CD4-positive, alpha-beta T cell (primary cell): ENCODE data around the gene CHD5. TPM values are rescaled to one million over a fixed set of nuclear protein-coding genes. Genes with fewer than 3 reads are reported as not detected.

ENCODE experiments used
- ATAC-seq: fragments of 200-7000 bp; cut with Tn5 transposase; one replicate; pipeline ENCODE4 v1.10.0; 2022; ENCODE audit warnings: mild to moderate bottlenecking; ENCODE audit not compliant: poor library complexity
- CTCF ChIA-PET: fragments of 350-600 bp; sonication (Branson Sonifier 250); formaldehyde crosslinking; loops from one replicate; lab custom pipeline; 2021; ENCODE audit warnings: antibody characterized with exemption, inconsistent platforms; lab: Charles Lee
- POLR2A ChIA-PET: fragments of 350-600 bp; sonication (Branson Sonifier 250); formaldehyde crosslinking; loops from one replicate; lab custom pipeline; 2021; ENCODE audit warnings: antibody characterized with exemption, inconsistent platforms; lab: Charles Lee
- DNase-seq, 14 experiments: peaks; one replicate each; pipeline ENCODE4 v3.0.0-alpha.2; 2013 to 2020; ENCODE audit warnings: mixed read lengths in 2 of 14
- H3K27ac ChIP-seq, 2 donors: one replicate each; pipeline versions ENCODE4 v1.5.1 to v1.7.0; 2013; ENCODE audit warnings: low read length in 2 of 2, low read depth in 1 of 2, mild to moderate bottlenecking in 1 of 2
- H3K27me3 ChIP-seq, 2 experiments: 1 replicate in 1 of 2; 2 replicates in 1 of 2; pipeline versions ENCODE4 v1.6.1 to v1.7.0; 2013; ENCODE audit warnings: low read length in 2 of 2, control low read depth in 1 of 2, mild to moderate bottlenecking in 1 of 2, moderate library complexity in 1 of 2; ENCODE audit not compliant: insufficient read depth in 2 of 2, control insufficient read depth in 1 of 2
- H3K36me3 ChIP-seq: one replicate; pipeline ENCODE4 v1.6.1; 2013; ENCODE audit warnings: low read length, control low read depth; ENCODE audit not compliant: insufficient read depth
- H3K4me1 ChIP-seq: one replicate; pipeline ENCODE4 v1.6.1; 2013; ENCODE audit warnings: low read length, control low read depth; ENCODE audit not compliant: insufficient read depth
- H3K4me3 ChIP-seq: one replicate; pipeline ENCODE4 v1.5.1; 2013; ENCODE audit warnings: mild to moderate bottlenecking, low read length, moderate library complexity
- H3K9me3 ChIP-seq, 2 experiments: 1 replicate in 1 of 2; 2 replicates in 1 of 2; pipeline versions ENCODE4 v1.6.1 to v1.7.0; 2013; ENCODE audit warnings: low read length in 2 of 2, mild to moderate bottlenecking in 2 of 2, control low read depth in 1 of 2, moderate library complexity in 1 of 2; ENCODE audit not compliant: control insufficient read depth in 1 of 2, insufficient read depth in 1 of 2
- H3K27ac Mint-ChIP-seq: one replicate; pipeline ENCODE4 v1.8.0; 2020; ENCODE audit warnings: mixed read lengths
- H3K27me3 Mint-ChIP-seq: one replicate; pipeline ENCODE4 v1.8.0; 2021; ENCODE audit warnings: mixed read lengths
- H3K36me3 Mint-ChIP-seq: one replicate; pipeline ENCODE4 v1.8.0; 2021; ENCODE audit warnings: low read depth, mixed read lengths
- H3K4me1 Mint-ChIP-seq: one replicate; pipeline ENCODE4 v1.8.0; 2021; ENCODE audit warnings: low read depth, mixed read lengths
- H3K4me3 Mint-ChIP-seq: one replicate; pipeline ENCODE4 v1.8.0; 2020; ENCODE audit warnings: mild to moderate bottlenecking, mixed read lengths
- H3K9me3 Mint-ChIP-seq: one replicate; pipeline ENCODE4 v1.8.0; 2020; ENCODE audit warnings: mixed read lengths
- intact Hi-C, 2 experiments: fragments of 100-400 bp; cut with DNase I in 1 of 2; cut with micrococcal nuclease in 1 of 2; formaldehyde crosslinking; loops; one replicate each; pipeline versions ENCODE4 v1.15.1 to v1.9.0; 2023 to 2025; cut with DNase I, micrococcal nuclease
- total RNA-seq, 174 experiments: library from RNA in 2 of 174; stranded (reverse) in 2 of 174; gene quantifications; one replicate each; pipeline ENCODE4 v1.2.3 and lab custom pipeline; 2021 to 2026
- TF ChIP-seq, protein P1 (sequence below): fragments of 200-600 bp; IDR thresholded peaks from one replicate; pipeline ENCODE4 v1.8.0; 2022; ENCODE audit warnings: antibody characterized with exemption, mild to moderate bottlenecking

Gene CHD5
- total RNA-seq, 2 experiments from 2014 or later, result 0.25 to 0.34 TPM

GRCh38 chr1:6072774-6073479 lies 107.2 kb downstream of the CHD5 start:
- H3K4me1 ChIP-seq, result no peaks in the 10 kb centered on the region
- no peak for ATAC-seq
- ChIA-PET CTCF (no interaction called here), POLR2A (no interaction called here)
- no peaks in the 10 kb centered on the region for H3K27me3 ChIP-seq
- TF ChIP-seq, protein P1, sequence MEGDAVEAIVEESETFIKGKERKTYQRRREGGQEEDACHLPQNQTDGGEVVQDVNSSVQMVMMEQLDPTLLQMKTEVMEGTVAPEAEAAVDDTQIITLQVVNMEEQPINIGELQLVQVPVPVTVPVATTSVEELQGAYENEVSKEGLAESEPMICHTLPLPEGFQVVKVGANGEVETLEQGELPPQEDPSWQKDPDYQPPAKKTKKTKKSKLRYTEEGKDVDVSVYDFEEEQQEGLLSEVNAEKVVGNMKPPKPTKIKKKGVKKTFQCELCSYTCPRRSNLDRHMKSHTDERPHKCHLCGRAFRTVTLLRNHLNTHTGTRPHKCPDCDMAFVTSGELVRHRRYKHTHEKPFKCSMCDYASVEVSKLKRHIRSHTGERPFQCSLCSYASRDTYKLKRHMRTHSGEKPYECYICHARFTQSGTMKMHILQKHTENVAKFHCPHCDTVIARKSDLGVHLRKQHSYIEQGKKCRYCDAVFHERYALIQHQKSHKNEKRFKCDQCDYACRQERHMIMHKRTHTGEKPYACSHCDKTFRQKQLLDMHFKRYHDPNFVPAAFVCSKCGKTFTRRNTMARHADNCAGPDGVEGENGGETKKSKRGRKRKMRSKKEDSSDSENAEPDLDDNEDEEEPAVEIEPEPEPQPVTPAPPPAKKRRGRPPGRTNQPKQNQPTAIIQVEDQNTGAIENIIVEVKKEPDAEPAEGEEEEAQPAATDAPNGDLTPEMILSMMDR, result no peak
- H3K9me3 ChIP-seq, result no peaks in the 10 kb centered on the region
- H3K36me3 ChIP-seq, result peaks cover 77% of the 10 kb centered on the region
- peaks cover 41% of the 10 kb centered on the region for H3K36me3 Mint-ChIP-seq
- no peaks in the 10 kb centered on the region for H3K4me1 Mint-ChIP-seq
- no peak overlapping the region for H3K4me3 Mint-ChIP-seq
- no peak overlapping the region for H3K4me3 ChIP-seq
- H3K27ac ChIP-seq, result no peak overlapping the region
- no peak for DNase-seq
- no peak overlapping the region for H3K27ac Mint-ChIP-seq
- intact Hi-C loops, result no loop called here
- no peaks in the 10 kb centered on the region for H3K9me3 Mint-ChIP-seq
- no peaks in the 10 kb centered on the region for H3K27me3 Mint-ChIP-seq

DNA sequence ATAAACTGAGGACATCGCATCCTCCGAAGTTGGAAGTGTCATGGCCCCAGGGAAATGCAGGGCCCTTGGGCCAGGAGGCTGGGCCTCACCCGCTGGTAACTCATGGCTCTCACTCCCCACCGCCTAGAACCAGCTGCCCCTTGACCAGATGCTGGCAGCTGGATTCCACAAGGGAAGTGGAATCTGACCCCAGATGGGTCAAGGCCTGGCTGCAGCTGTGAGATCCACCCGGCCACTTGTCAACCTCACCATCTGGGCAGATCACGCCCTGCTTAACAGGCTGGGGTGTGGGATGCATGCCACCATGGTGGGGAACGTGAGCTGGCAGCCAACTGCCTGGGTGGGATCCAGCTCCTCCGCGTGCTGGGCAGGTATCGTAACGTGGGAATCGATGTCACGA lies 108.9 kb downstream of the CHD5 start:
- H3K4me3 ChIP-seq, result no peak overlapping the region
- H3K9me3 ChIP-seq, result no peaks in the 10 kb centered on the region
- Mint-ChIP-seq H3K27ac (no peak overlapping the region), H3K4me1 (no peaks in the 10 kb centered on the region), H3K4me3 (no peak overlapping the region), H3K9me3 (no peaks in the 10 kb centered on the region), H3K36me3 (peaks cover 41% of the 10 kb centered on the region), H3K27me3 (no peaks in the 10 kb centered on the region)
- no peaks in the 10 kb centered on the region for H3K4me1 ChIP-seq
- ATAC-seq (no peak), DNase-seq (no peak)
- intact Hi-C loops, result no loop called here
- ChIA-PET POLR2A (no interaction called here), CTCF (no interaction called here)
- H3K36me3 ChIP-seq, result peaks cover 73% of the 10 kb centered on the region
- H3K27ac ChIP-seq, result no peak overlapping the region
- TF ChIP-seq, protein P1, result no peak
- H3K27me3 ChIP-seq, result no peaks in the 10 kb centered on the region

DNA sequence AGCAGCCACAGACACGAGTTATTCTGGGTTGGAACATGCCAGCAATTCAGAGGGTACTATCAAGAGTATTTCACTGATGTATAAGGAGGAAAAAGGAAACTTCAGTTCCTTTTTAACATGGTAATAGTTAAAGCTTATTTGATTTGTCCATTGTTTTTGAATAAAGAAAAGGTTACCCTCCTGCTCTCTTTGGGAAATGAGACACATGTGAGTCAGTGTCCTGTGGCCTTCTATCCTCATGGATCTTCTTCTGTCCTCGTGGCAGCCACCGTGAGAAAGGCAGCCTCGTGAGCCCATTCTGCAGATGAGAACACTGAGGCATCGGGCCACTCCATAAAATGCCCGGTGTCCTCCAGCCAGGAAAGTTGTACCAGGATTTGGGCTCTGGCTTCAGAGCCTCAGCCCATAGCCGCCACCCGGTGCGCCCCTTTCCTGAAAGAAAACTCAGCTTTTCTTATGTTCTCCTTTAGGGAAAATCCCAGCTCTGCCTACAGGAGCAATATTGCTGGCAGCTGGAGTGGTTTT lies 109.6 kb downstream of the CHD5 start:
- intact Hi-C loops, result no loop called here
- Histone ChIP-seq H3K4me3 (no peak overlapping the region), H3K27ac (no peak overlapping the region), H3K9me3 (no peaks in the 10 kb centered on the region), H3K27me3 (no peaks in the 10 kb centered on the region), H3K36me3 (peaks cover 71% of the 10 kb centered on the region), H3K4me1 (no peaks in the 10 kb centered on the region)
- no peak overlapping the region for H3K27ac Mint-ChIP-seq
- CTCF ChIA-PET, result no interaction called here
- H3K9me3 Mint-ChIP-seq, result no peaks in the 10 kb centered on the region
- POLR2A ChIA-PET, result no interaction called here
- DNase-seq (no peak), ATAC-seq (no peak)
- TF ChIP-seq, protein P1, result no peak
- no peak overlapping the region for H3K4me3 Mint-ChIP-seq
- no peaks in the 10 kb centered on the region for H3K4me1 Mint-ChIP-seq
- H3K36me3 Mint-ChIP-seq, result peaks cover 35% of the 10 kb centered on the region
- no peaks in the 10 kb centered on the region for H3K27me3 Mint-ChIP-seq
